Measurements from ENCODE around the gene TUBGCP5. TPM values are rescaled to one million over a fixed set of nuclear protein-coding genes. Genes with fewer than 3 reads are reported as not detected.
"Not testable (repeated sequence)": the region's sequence is repeated elsewhere in the genome, so short reads cannot be mapped to it uniquely, and the experiment has no call there.

The TUBGCP5 gene
- total and polyA plus RNA-seq, 2 experiments from 2014 or later: 12.0 to 21.7 TPM

GRCh38 chr15:23013681-23014080 is 25.7 kb downstream of the TUBGCP5 start (continued):
- no peak for TF ChIP-seq REST (IDR thresholded peaks at IDR 0.05; ENCODE audit: unreplicated experiment)

GRCh38 chr15:23012616-23013015 is 26.8 kb downstream of the TUBGCP5 start:
- H4K20me1 ChIP-seq (replicated peaks; ENCODE audit: insufficient read depth); H3K4me3 Mint-ChIP-seq; DNase-seq (ENCODE audit: low spot score); H3K27ac ChIP-seq (ENCODE audit: low read depth); H3K27me3 ChIP-seq (ENCODE audit: insufficient read depth); ATAC-seq; H3K79me2 ChIP-seq (replicated peaks; ENCODE audit: insufficient read depth); H3K4me2 ChIP-seq; H3F3A ChIP-seq (replicated peaks; ENCODE audit: low read depth); H3K27ac Mint-ChIP-seq; H2AFZ ChIP-seq; H3K4me1 Mint-ChIP-seq; H3K27me3 Mint-ChIP-seq (ENCODE audit: insufficient read depth, low read depth, poor library complexity); H3K4me3 ChIP-seq; H3K4me1 ChIP-seq (ENCODE audit: insufficient read depth); H3K9me3 Mint-ChIP-seq; H3K9me2 ChIP-seq (ENCODE audit: insufficient read depth): not testable (repeated sequence)
- peaks cover 57% of the 10 kb centered on the region for H3K36me3 Mint-ChIP-seq (ENCODE audit: low read depth)
- peaks cover 24% of the 10 kb centered on the region; the same call in 1 of the 2 replicates for H3K36me3 ChIP-seq (ENCODE audit: insufficient read depth)

- ATAC-seq (no peak), DNase-seq (ENCODE audit: low spot score) (no peak)
- H3K36me3 ChIP-seq (ENCODE audit: insufficient read depth): peaks cover 18% of the 10 kb centered on the region
- H3K4me3 Mint-ChIP-seq: no peak overlapping the region
- H3K4me3 ChIP-seq: no peak overlapping the region
- no peak overlapping the region for H3K4me2 ChIP-seq
- no peak overlapping the region for H2AFZ ChIP-seq
- H3K27ac ChIP-seq (ENCODE audit: low read depth): no peak overlapping the region
- no peaks in the 10 kb centered on the region for H3F3A ChIP-seq (replicated peaks; ENCODE audit: low read depth)
- H3K27ac Mint-ChIP-seq: no peak overlapping the region
- H3K36me3 Mint-ChIP-seq (ENCODE audit: low read depth): peaks cover 51% of the 10 kb centered on the region
- H3K4me1 ChIP-seq (ENCODE audit: insufficient read depth): no peaks in the 10 kb centered on the region
- H3K79me2 ChIP-seq (replicated peaks; ENCODE audit: insufficient read depth): no peaks in the 10 kb centered on the region
- no peaks in the 10 kb centered on the region for H3K27me3 Mint-ChIP-seq (ENCODE audit: insufficient read depth, low read depth, poor library complexity)
- no peaks in the 10 kb centered on the region for H3K4me1 Mint-ChIP-seq
- H3K9me3 Mint-ChIP-seq: no peaks in the 10 kb centered on the region
- no peaks in the 10 kb centered on the region for H3K9me2 ChIP-seq (ENCODE audit: insufficient read depth)
- no peaks in the 10 kb centered on the region for H3K27me3 ChIP-seq (ENCODE audit: insufficient read depth)
- peaks cover 6% of the 10 kb centered on the region; the same call in 1 of the 2 replicates for H4K20me1 ChIP-seq (replicated peaks; ENCODE audit: insufficient read depth)
- TF ChIP-seq ZNF331 (CRISPR knock-in tag; IDR thresholded peaks at IDR 0.05; ENCODE audit: low read depth) (no peak), ETS1 (IDR thresholded peaks at IDR 0.05) (no peak), CREB1 (CRISPR knock-in tag; IDR thresholded peaks at IDR 0.05; ENCODE audit: low read depth) (no peak), ZNF462 (CRISPR knock-in tag; IDR thresholded peaks at IDR 0.05) (no peak), REST (IDR thresholded peaks at IDR 0.05; ENCODE audit: unreplicated experiment) (no peak)
Measured at GRCh38 chr15:23003736-23004135, 35.6 kb downstream of the TUBGCP5 start.
